ENCODE measurements around the gene LATS2.

Gene LATS2

GRCh38 chr13:21008026-21008425, 53.4 kb downstream of the LATS2 start:
- intact Hi-C loops (cut with DNase I; ENCODE audit: low total_unique reads), result no loop called here
- Histone ChIP-seq H3K4me1 (peaks cover 0 to 78% (median 24%) of the 10 kb centered on the region in 4 donors), H3K27me3 (no peaks in the 10 kb centered on the region), H3K27ac (no peak overlapping the region), H3K9me3 (no peaks in the 10 kb centered on the region), H3K4me3 (no peak overlapping the region), H3K36me3 (no peaks in the 10 kb centered on the region)
- peak; percentile 11 to 61 for DNase-seq
- no peak for TF ChIP-seq CTCF (IDR thresholded peaks at IDR 0.05)

DNA sequence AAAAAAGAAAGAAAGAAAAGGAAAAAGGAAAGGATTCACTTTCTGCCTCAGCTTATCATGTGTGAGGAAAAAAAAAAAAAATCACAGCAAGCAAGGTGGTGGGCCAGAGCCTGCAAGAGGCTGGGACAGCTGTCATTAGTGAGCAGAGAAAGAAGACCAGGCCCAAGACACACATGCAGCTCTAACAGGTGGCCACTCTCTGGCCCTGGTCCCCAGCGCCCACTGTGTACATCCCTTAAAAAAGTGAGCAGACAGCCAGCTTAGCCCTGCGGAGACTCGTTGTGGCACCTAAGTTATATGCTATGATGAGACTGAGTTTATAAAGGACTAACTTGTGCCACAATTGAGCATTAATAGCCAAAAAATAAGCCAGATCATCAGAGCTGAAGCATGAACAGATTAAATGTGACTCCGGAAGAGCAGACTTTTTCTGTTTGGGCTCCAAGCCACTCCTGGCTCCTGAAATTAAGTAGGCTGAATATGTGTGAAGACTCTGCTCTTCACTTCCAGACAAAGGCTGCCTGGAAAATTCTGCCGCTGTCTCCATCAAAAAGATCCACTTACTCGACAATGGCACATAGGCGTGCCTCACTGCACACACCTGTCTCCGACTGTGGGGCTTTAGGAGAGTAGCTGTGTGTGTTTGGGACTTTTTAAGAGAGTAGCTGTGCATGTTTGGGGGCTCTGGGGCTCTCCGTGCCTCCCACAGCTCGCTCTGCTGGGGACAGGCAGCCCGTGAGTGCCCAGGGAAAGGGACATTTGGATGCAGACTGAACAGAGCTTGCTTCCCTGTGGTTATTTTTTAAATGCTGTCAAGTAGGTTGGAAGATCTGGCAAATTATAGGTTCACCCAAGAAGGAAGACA, 55.0 kb downstream of the LATS2 start:
- no peak overlapping the region for H3K27ac ChIP-seq
- intact Hi-C loops (cut with DNase I; ENCODE audit: low total_unique reads), result no loop called here
- H3K4me3 ChIP-seq, result no peak overlapping the region
- H3K9me3 ChIP-seq, result peaks cover 0 to 4% (median 3%) of the 10 kb centered on the region in 3 donors
- no peaks in the 10 kb centered on the region for H3K27me3 ChIP-seq
- no peaks in the 10 kb centered on the region for H3K36me3 ChIP-seq
- H3K4me1 ChIP-seq, result peaks cover 0 to 62% (median 15%) of the 10 kb centered on the region in 4 donors
- no peak for TF ChIP-seq CTCF (IDR thresholded peaks at IDR 0.05)
- DNase-seq, result peak; percentile 15 to 43

DNA sequence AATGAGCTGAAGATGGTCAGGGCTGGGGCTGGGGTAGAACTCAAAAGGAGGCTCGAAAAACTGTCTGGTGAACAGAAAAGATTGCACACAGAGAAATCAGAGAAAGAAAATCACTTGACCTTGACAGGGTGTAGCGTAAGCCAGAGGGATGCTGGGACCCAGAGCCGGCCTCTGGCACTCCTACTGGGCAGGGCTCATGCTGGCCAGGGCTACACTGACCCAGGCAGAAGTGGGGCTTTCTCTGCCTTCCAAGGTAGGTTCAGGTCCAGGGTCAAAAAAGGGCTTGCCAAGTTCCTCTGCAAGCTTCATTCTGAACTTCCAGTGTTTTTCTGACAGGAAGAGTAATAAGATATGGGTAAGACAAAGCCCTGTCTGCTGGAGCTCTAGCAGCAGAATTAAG, 56.2 kb downstream of the LATS2 start:
- H3K4me1 ChIP-seq, result peaks cover 0 to 50% (median 8%) of the 10 kb centered on the region in 4 donors
- peaks cover 0 to 5% (median 4%) of the 10 kb centered on the region in 3 donors for H3K9me3 ChIP-seq
- H3K27ac ChIP-seq, result no peak overlapping the region
- H3K36me3 ChIP-seq, result no peaks in the 10 kb centered on the region
- intact Hi-C loops (cut with DNase I; ENCODE audit: low total_unique reads), result no loop called here
- peak; percentile 5 to 29 for DNase-seq
- no peak overlapping the region for H3K4me3 ChIP-seq
- TF ChIP-seq CTCF (IDR thresholded peaks at IDR 0.05), result no peak
- H3K27me3 ChIP-seq, result no peaks in the 10 kb centered on the region

DNA sequence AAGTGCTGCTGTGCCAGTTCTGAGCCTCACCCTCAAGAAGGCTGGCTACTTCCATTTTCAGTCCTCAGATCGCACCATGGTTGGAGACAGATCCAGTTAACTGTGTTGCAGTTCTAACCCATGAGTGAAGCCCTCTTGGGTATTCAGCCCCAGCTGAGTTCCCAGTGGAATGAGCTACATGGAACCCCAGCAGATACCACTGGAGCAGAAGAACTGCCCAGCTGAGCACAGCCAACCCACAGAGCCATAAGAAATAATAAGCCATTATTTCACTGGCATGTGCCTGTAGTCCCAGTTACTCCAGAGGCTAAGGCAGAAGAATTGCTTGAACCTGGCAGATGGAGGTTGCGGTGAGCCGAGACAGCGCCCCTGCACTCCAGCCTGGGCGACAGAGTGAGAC, 59.9 kb downstream of the LATS2 start:
- Histone ChIP-seq H3K27ac (no peak overlapping the region), H3K4me1 (peaks cover 0 to 47% (median 20%) of the 10 kb centered on the region in 4 donors), H3K4me3 (no peak overlapping the region), H3K27me3 (no peaks in the 10 kb centered on the region), H3K9me3 (peaks cover 0 to 5% (median 4%) of the 10 kb centered on the region in 3 donors), H3K36me3 (peaks cover 0 to 7% (median 7%) of the 10 kb centered on the region in 3 donors)
- peak in 1 of 2 donors; percentile 17 for DNase-seq
- no peak for TF ChIP-seq CTCF (IDR thresholded peaks at IDR 0.05)
- intact Hi-C loops (cut with DNase I; ENCODE audit: low total_unique reads), result no loop called here

GRCh38 chr13:21000647-21001046, 60.7 kb downstream of the LATS2 start:
- Histone ChIP-seq H3K27ac (no peak overlapping the region), H3K4me3 (no peak overlapping the region), H3K9me3 (peaks cover 0 to 5% (median 4%) of the 10 kb centered on the region in 3 donors), H3K4me1 (peaks cover 0 to 39% (median 16%) of the 10 kb centered on the region in 4 donors), H3K27me3 (no peaks in the 10 kb centered on the region), H3K36me3 (peaks cover 0 to 7% (median 7%) of the 10 kb centered on the region in 3 donors)
- no peak for DNase-seq
- TF ChIP-seq CTCF (IDR thresholded peaks at IDR 0.05), result no peak
- intact Hi-C loops (cut with DNase I; ENCODE audit: low total_unique reads), result no loop called here
